GM12892 (cell line): ENCODE measurements around the gene GTF2H4.

Experiments used
- POLR2A ChIP-seq: IDR thresholded peaks from 2 replicates; pipeline ENCODE4 v1.6.1; 2011; ENCODE audit warnings: low read depth, low read length, control low read depth
- POLR2AphosphoS5 ChIP-seq: IDR thresholded peaks from 2 replicates; pipeline ENCODE4 v1.6.1; 2011; ENCODE audit warnings: low read depth, low read length, control low read depth

DNA sequence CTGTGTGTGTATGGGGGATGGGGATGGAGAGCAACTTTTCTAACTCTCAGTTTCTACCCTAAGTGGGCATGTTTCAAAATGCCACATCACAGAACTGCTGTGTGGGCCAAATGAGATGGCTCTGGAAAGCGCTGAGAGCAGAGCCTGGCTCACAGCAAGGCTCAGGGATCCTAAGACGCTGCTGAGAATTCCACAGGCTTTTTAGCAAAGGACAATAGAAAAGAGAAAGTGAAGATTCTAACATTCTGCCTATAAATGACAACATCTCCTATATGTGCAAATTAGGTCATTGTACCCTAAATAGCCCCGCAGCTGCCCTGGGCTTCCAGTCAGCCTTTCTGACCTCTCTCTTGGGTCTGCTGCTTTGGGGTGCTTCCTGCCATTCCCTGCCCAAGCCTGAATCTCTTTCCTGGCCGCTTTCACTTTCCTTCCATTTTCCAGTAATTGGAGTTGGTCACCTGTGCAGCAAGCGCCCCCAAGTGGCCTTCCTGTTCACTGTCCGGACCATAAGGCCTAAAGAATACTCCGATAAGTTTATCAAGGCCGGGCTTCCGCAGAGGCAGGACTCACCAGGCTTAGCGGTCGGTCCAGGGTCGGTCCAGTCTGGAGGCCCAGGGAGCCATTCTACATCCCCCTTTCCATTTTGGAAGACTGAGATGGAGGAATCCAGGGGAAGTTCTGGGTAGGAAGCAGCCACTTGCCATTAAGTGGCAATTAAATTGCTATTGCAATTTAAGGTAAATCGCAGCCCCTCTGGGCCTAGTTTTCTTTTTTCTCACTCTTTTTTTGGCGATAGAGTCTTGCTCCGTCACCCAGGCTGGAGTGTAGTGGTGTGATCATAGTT is 30.4 kb upstream of the GTF2H4 start:
- TF ChIP-seq POLR2A (no peak), POLR2AphosphoS5 (no peak)
